Keratinocyte (primary cell): ENCODE measurements around the gene ARL15. TPM values are rescaled to one million over a fixed set of nuclear protein-coding genes. Genes with fewer than 3 reads are reported as not detected.

ENCODE experiments used
- DNase-seq: peaks from one replicate; pipeline ENCODE4 v3.0.0-alpha.2; 2011; ENCODE audit warnings: low read depth, missing footprints, low spot score
- FAIRE-seq: peaks from 2 replicates; lab custom pipeline; 2011; peaks lifted over from hg19 to GRCh38; lab: Jason Lieb, UNC
- H2AFZ ChIP-seq: 2 replicates; pipeline ENCODE4 v1.6.0; 2012; ENCODE audit warnings: low read length, control low read depth, inconsistent platforms; ENCODE audit not compliant: control insufficient read depth
- H3K27ac ChIP-seq: 2 replicates; pipeline ENCODE4 v1.5.1; 2011; ENCODE audit warnings: low read length; ENCODE audit not compliant: control insufficient read depth, insufficient read depth
- H3K27me3 ChIP-seq: 3 replicates; pipeline ENCODE4 v1.6.0; 2011; ENCODE audit warnings: low read length; ENCODE audit not compliant: control insufficient read depth, insufficient read depth; ENCODE audit errors: extremely low read depth
- H3K36me3 ChIP-seq, 2 experiments: 2 replicates in 1 of 2; 3 replicates in 1 of 2; pipeline ENCODE4 v1.5.1; 2011; ENCODE audit warnings: low read length in 2 of 2, mild to moderate bottlenecking in 1 of 2; ENCODE audit not compliant: control insufficient read depth in 2 of 2, insufficient read depth in 2 of 2; ENCODE audit errors: extremely low read depth in 1 of 2
- H3K4me1 ChIP-seq: 3 replicates; pipeline ENCODE4 v1.5.1; 2011; ENCODE audit warnings: low read length; ENCODE audit not compliant: control insufficient read depth, insufficient read depth; ENCODE audit errors: extremely low read depth
- H3K4me2 ChIP-seq: 3 replicates; pipeline ENCODE4 v1.6.0; 2011; ENCODE audit warnings: low read depth, low read length; ENCODE audit not compliant: control insufficient read depth, insufficient read depth; ENCODE audit errors: extremely low read depth
- H3K4me3 ChIP-seq, 3 experiments: fragments of 200-600 bp in 1 of 3; sonication (generic) in 1 of 3; 2 replicates in 2 of 3; 3 replicates in 1 of 3; pipeline ENCODE4 v1.5.1; 2011 to 2016; ENCODE audit warnings: low read length in 3 of 3, mild to moderate bottlenecking in 3 of 3, control low read depth in 2 of 3, inconsistent platforms in 1 of 3, low read depth in 1 of 3, mixed read lengths in 1 of 3, mixed run types in 1 of 3, moderate library complexity in 1 of 3; ENCODE audit not compliant: control insufficient read depth in 2 of 3, insufficient read depth in 2 of 3; ENCODE audit errors: extremely low read depth in 1 of 3
- H3K79me2 ChIP-seq: 2 replicates; pipeline ENCODE4 v1.6.0; 2012; ENCODE audit warnings: low read length; ENCODE audit not compliant: control insufficient read depth, insufficient read depth
- H3K9ac ChIP-seq: 3 replicates; pipeline ENCODE4 v1.6.0; 2011; ENCODE audit warnings: low read length; ENCODE audit not compliant: control insufficient read depth, insufficient read depth; ENCODE audit errors: extremely low read depth
- H3K9me1 ChIP-seq: 3 replicates; pipeline ENCODE4 v1.6.0; 2011; ENCODE audit warnings: low read length; ENCODE audit not compliant: control insufficient read depth, insufficient read depth; ENCODE audit errors: extremely low read depth
- H3K9me3 ChIP-seq: 2 replicates; pipeline ENCODE4 v1.5.1; 2012; ENCODE audit warnings: low read depth, low read length; ENCODE audit not compliant: control insufficient read depth
- H4K20me1 ChIP-seq: 3 replicates; pipeline ENCODE4 v1.6.0; 2011; ENCODE audit warnings: low read length; ENCODE audit not compliant: control insufficient read depth, insufficient read depth; ENCODE audit errors: extremely low read depth
- CTCF ChIP-seq, 3 experiments: IDR thresholded peaks in 1 of 3; conservative IDR thresholded peaks in 1 of 3; optimal IDR thresholded peaks in 1 of 3; 2 replicates in 2 of 3; 3 replicates in 1 of 3; pipeline versions ENCODE3 to v1.5.1; 2011; ENCODE audit warnings: low read length in 3 of 3, mild to moderate bottlenecking in 3 of 3, moderate library complexity in 2 of 3, control low read depth in 1 of 3, inconsistent platforms in 1 of 3; ENCODE audit not compliant: insufficient read depth in 2 of 3; ENCODE audit errors: extremely low read depth in 1 of 3
- EZH2 ChIP-seq: IDR thresholded peaks from one replicate; pipeline ENCODE4 v1.6.1; 2012; ENCODE audit warnings: inconsistent platforms, mild to moderate bottlenecking, low read length, moderate library complexity
- dilution Hi-C: fragments of 300-500 bp; cut with MboI; formaldehyde crosslinking; loops from one replicate; pipeline ENCODE4 v1.7.0; 2020; ENCODE audit warnings: low sequenced_read_pairs; ENCODE audit not compliant: extremely low pct_ligation_motif_present
- polyA plus RNA-seq, 5 experiments: library from polyadenylated mRNA; depleted of rRNA in 3 of 5; stranded (reverse) in 3 of 5; stranded (forward) in 1 of 5; unstranded in 1 of 5; fragments of >200 nt; gene quantifications; 1 replicate in 1 of 5; 2 replicates in 3 of 5; 3 replicates in 1 of 5; pipeline versions ENCODE4 v1.2.1 to v1.2.3, GENCODE V29; 2011 to 2012; ENCODE audit warnings: missing spikeins in 2 of 5, low read depth in 1 of 5, low replicate concordance in 1 of 5

ARL15 gene
- polyA plus RNA-seq, 1 donor (not counting 4 experiments of a cell fraction or from before 2014, with no cell fraction given): 19.7 TPM

DNA sequence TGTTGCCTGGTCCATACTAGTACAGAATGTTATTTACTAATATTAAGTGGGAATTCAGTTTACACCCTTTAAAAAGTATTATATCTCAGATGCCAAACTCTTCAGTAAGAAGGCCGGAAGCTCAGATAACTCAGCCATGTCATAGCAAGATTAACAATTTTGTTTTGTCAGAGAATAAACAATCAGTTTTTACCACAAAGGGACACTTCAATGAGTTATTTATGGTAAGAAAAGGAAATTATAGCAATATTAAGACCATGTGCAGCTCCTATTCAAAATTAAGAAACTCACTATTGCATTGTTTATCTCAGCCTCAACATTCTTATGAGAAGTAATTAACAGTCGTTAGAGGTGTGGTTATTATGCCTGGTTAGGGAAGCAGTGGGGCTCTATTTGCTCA, 13.1 kb upstream of the ARL15 start:
- H3K4me1 ChIP-seq: no peaks in the 10 kb centered on the region
- H3K4me2 ChIP-seq: no peak overlapping the region
- H2AFZ ChIP-seq: no peak overlapping the region
- H3K9ac ChIP-seq: no peak overlapping the region
- H3K27ac ChIP-seq: no peak overlapping the region
- H3K36me3 ChIP-seq: no peaks in the 10 kb centered on the region
- no peaks in the 10 kb centered on the region for H4K20me1 ChIP-seq
- no peak overlapping the region for H3K4me3 ChIP-seq
- no peak for FAIRE-seq
- no peaks in the 10 kb centered on the region for H3K27me3 ChIP-seq
- H3K79me2 ChIP-seq: no peaks in the 10 kb centered on the region
- DNase-seq: no peak
- dilution Hi-C loops: no loop called here
- no peaks in the 10 kb centered on the region for H3K9me1 ChIP-seq
- TF ChIP-seq CTCF (optimal IDR thresholded peaks at IDR 0.05 in 1 of 3, IDR thresholded peaks at IDR 0.05 in 1 of 3, conservative IDR thresholded peaks at IDR 0.05 in 1 of 3; ENCODE audit: extremely low read depth in 1 of 3, insufficient read depth in 2 of 3, low read length in 3 of 3) (no peak), EZH2 (no peak)
- no peaks in the 10 kb centered on the region for H3K9me3 ChIP-seq

DNA sequence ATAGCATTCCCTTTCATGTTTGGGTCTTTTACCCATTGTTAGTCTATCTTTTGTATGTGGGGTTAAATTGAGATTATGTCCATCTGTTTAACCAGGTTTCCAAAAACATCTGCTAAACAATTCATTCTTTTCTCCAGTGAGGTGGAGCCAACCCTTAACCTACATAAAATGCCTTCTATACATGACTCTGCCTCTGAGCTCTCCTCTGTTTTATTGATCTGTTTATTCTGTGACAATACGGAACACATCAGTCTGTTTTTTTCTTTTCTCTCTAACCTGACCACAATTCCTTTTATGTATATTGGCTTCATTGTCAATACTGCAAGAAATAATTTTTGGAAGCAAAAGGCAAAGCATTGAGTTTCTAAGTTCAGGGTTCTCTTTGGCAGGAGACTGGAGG, 9.9 kb upstream of the ARL15 start:
- Histone ChIP-seq H3K9ac (no peak overlapping the region), H3K9me1 (no peaks in the 10 kb centered on the region), H2AFZ (no peak overlapping the region), H4K20me1 (no peaks in the 10 kb centered on the region), H3K4me3 (no peak overlapping the region), H3K79me2 (no peaks in the 10 kb centered on the region), H3K4me1 (no peaks in the 10 kb centered on the region), H3K36me3 (no peaks in the 10 kb centered on the region), H3K27me3 (no peaks in the 10 kb centered on the region), H3K9me3 (no peaks in the 10 kb centered on the region), H3K4me2 (no peak overlapping the region), H3K27ac (no peak overlapping the region)
- dilution Hi-C loops: no loop called here
- no peak for TF ChIP-seq CTCF (optimal IDR thresholded peaks at IDR 0.05 in 1 of 3, IDR thresholded peaks at IDR 0.05 in 1 of 3, conservative IDR thresholded peaks at IDR 0.05 in 1 of 3; ENCODE audit: extremely low read depth in 1 of 3, insufficient read depth in 2 of 3, low read length in 3 of 3)
- TF ChIP-seq EZH2: no peak
- DNase-seq (no peak), FAIRE-seq (no peak)
